Heart left ventricle (tissue), 16 donors: Measurements from ENCODE around the gene LIN7C. TPM values are rescaled to one million over a fixed set of nuclear protein-coding genes. Genes with fewer than 3 reads are reported as not detected.
A peak's percentile ranks its signal among the peaks of the same experiment; 100 is the strongest.

Experiments
- ATAC-seq, 4 donors: fragments of 200-7000 bp; cut with Tn5 transposase; one replicate each; pipeline ENCODE4 v1.9.1; 2020 to 2022; ENCODE audit warnings: moderate library complexity in 4 of 4, mild to moderate bottlenecking in 3 of 4, moderate number of reproducible peaks in 1 of 4
- DNase-seq, 5 donors: peaks; one replicate each; pipeline ENCODE4 v3.0.0-alpha.2; 2020
- H3K27ac ChIP-seq, 12 donors: fragments of 200-600 bp; sonication (generic) in 4 of 12; one replicate each; pipeline versions ENCODE4 v1.5.0 to v1.8.0; 2016 to 2022; ENCODE audit warnings: mild to moderate bottlenecking in 2 of 12
- H3K27me3 ChIP-seq, 9 donors: fragments of 200-600 bp; sonication (generic) in 2 of 9; one replicate each; pipeline versions ENCODE4 v1.5.1 to v1.8.0; 2016 to 2022; ENCODE audit warnings: mild to moderate bottlenecking in 3 of 9
- H3K36me3 ChIP-seq, 9 donors: fragments of 200-600 bp; sonication (generic) in 2 of 9; one replicate each; pipeline versions ENCODE4 v1.5.0 to v1.8.0; 2018 to 2022; ENCODE audit warnings: mild to moderate bottlenecking in 2 of 9
- H3K4me1 ChIP-seq, 12 donors: fragments of 200-600 bp; sonication (generic) in 4 of 12; one replicate each; pipeline versions ENCODE4 v1.5.0 to v1.8.0; 2016 to 2022; ENCODE audit warnings: mild to moderate bottlenecking in 3 of 12
- H3K4me3 ChIP-seq, 12 donors: fragments of 200-600 bp; sonication (generic) in 4 of 12; one replicate each; pipeline versions ENCODE4 v1.5.0 to v1.8.0; 2017 to 2022; ENCODE audit warnings: mild to moderate bottlenecking in 9 of 12, moderate library complexity in 4 of 12
- H3K9me3 ChIP-seq, 12 donors: fragments of 200-600 bp; sonication (generic) in 4 of 12; one replicate each; pipeline versions ENCODE4 v1.5.0 to v1.8.0; 2016 to 2022; ENCODE audit warnings: mild to moderate bottlenecking in 1 of 12
- CTCF ChIP-seq, 12 donors: fragments of 200-600 bp; sonication (generic) in 4 of 12; IDR thresholded peaks; one replicate each; pipeline versions ENCODE4 v1.5.0 to v1.8.0; 2018 to 2022; ENCODE audit warnings: antibody characterized with exemption in 12 of 12, mild to moderate bottlenecking in 5 of 12
- POLR2A ChIP-seq, 2 donors: fragments of 450-650 bp; IDR thresholded peaks; one replicate each; pipeline ENCODE4 v1.6.1; 2017; ENCODE audit warnings: antibody characterized with exemption in 2 of 2, mild to moderate bottlenecking in 2 of 2, moderate library complexity in 2 of 2
- WGBS, 4 donors: extraction: QIAGEN DNeasy Blood & Tissue Kit in 2 of 4; methylation state at CpG; one replicate each; pipeline versions ENCODE4 v1.1.5 to v1.1.7; 2013 to 2018; 5-methylcytosine and 5-hydroxymethylcytosine counted together
- intact Hi-C, 10 donors: fragments of 100-400 bp; cut with DNase I; formaldehyde crosslinking; loops; one replicate each; pipeline versions ENCODE4 v1.11.1 to v1.14.2; 2022
- polyA plus RNA-seq, 2 donors: library from polyadenylated mRNA; stranded (reverse); fragments of 200-250 nt; gene quantifications; one replicate each; pipeline ENCODE4 v1.2.3, GENCODE V29; 2013
- total RNA-seq, 9 donors: library from RNA; depleted of rRNA in 2 of 9; stranded (reverse); fragments of >200 nt in 2 of 9; fragmentation: NEBNext Ultra II Directional in 3 of 9; extraction: Animal tissue kit (Norgen Biotek cat#: 25700) in 3 of 9; gene quantifications; one replicate each; pipeline versions ENCODE4 v1.1.0 to v1.2.4, GENCODE V29; 2016 to 2023
- donor health status: ischemic (EF 13 %, LVEDD 7.1; RV severe dilation, severe dysfunction).
- donor health status: healthy with polysubstance abuse.
- donor health status: DM: no; HTN: yes; CAD: no.
- donor health status: DM: no; HTN: no; CAD: no.
- donor health status: ischemic (EF 25% LVEDD 6.9; RV normal size, moderate dysfunction).
- donor health status: ischemic (EF 25% LVEDD 5.7; RV mildly dilated, moderate dysfunction).
- donor health status: healthy.
- donor health status: DM: yes; HTN: yes; CAD: no.
- donor health status: ischemic (EF 35%, LVEDD 5.7; RV mildly dilated, moderate dysfunction).
- donor health status: nonischemic (EF 11% LVEDD 7.7; RV severe dilation, severe dysfunction).
- donor health status: DM: yes; HTN: yes; CAD: no.
- donor health status: PGD.
- donor health status: ischemic (EF 29% LVEDD 5.4; RV normal size, mild dysfunction).
- donor health status: nonischemic (EF 23%, LVEDD 6.1; RV moderate dilation, normal function).

LIN7C gene
- total and polyA plus RNA-seq, 11 donors = 5.0 to 24.1 (median 16.1) TPM

GRCh38 chr11:27489092-27489491 lies 17.5 kb downstream of the LIN7C start:
- DNase-seq = no peak
- Histone ChIP-seq H3K9me3 (no peaks in the 10 kb centered on the region), H3K4me1 (no peaks in the 10 kb centered on the region), H3K4me3 (no peak overlapping the region), H3K36me3 (peaks cover 0 to 46% (median 28%) of the 10 kb centered on the region in 9 donors), H3K27ac (no peak overlapping the region), H3K27me3 (no peaks in the 10 kb centered on the region)
- WGBS, 4 donors = 75 to 83% (median 80%) methylated on average over 5 of the region's 5 CpGs
- no peak for TF ChIP-seq POLR2A (IDR thresholded peaks at IDR 0.05)
- TF ChIP-seq CTCF (IDR thresholded peaks at IDR 0.05) = no peak
- intact Hi-C loops = loop anchor here in 7 of 10 donors (5.0 to 10.0 kb wide), 8 partner anchors 124 to 1204 kb away; partner anchors contain the start of gene CCDC34 (in 1 of the 7)
- ATAC-seq = no peak

- no peaks in the 10 kb centered on the region for H3K9me3 ChIP-seq
- intact Hi-C loops = loop anchor here in 8 of 10 donors (1.0 to 10.0 kb wide), 11 partner anchors 123 to 1203 kb away; partner anchors contain the start of gene CCDC34 (in 1 of the 8)
- no peaks in the 10 kb centered on the region for H3K4me1 ChIP-seq
- H3K4me3 ChIP-seq = no peak overlapping the region
- peak in 1 of 4 donors; percentile 36 for ATAC-seq
- WGBS, 4 donors = 69 to 78% (median 74%) methylated on average over 6 of the region's 6 CpGs
- TF ChIP-seq CTCF (IDR thresholded peaks at IDR 0.05) (no peak), POLR2A (IDR thresholded peaks at IDR 0.05) (no peak)
- no peak overlapping the region for H3K27ac ChIP-seq
- no peak for DNase-seq
- no peaks in the 10 kb centered on the region for H3K27me3 ChIP-seq
- H3K36me3 ChIP-seq = peaks cover 0 to 32% (median 20%) of the 10 kb centered on the region in 9 donors
Measured at GRCh38 chr11:27487706-27488105, 18.9 kb downstream of the LIN7C start.

- H3K27me3 ChIP-seq = no peaks in the 10 kb centered on the region
- 30 to 61% (median 49%) methylated on average over 4 of the region's 4 CpGs for WGBS, 4 donors
- H3K27ac ChIP-seq = no peak overlapping the region
- peak in 1 of 5 donors; percentile 24 for DNase-seq
- peak; percentile 76 to 97 (median 90) for TF ChIP-seq CTCF (IDR thresholded peaks at IDR 0.05)
- no peak for TF ChIP-seq POLR2A (IDR thresholded peaks at IDR 0.05)
- H3K4me3 ChIP-seq = no peak overlapping the region
- ATAC-seq = peak in 2 of 4 donors; percentile 40 to 50
- peaks cover 0 to 17% (median 6%) of the 10 kb centered on the region in 9 donors for H3K36me3 ChIP-seq
- H3K9me3 ChIP-seq = no peaks in the 10 kb centered on the region
- intact Hi-C loops = loop anchor here in 9 of 10 donors (1.0 to 10.0 kb wide), 11 partner anchors 121 to 1201 kb away; partner anchors contain the start of gene CCDC34 (in 1 of the 9)
- no peaks in the 10 kb centered on the region for H3K4me1 ChIP-seq
Measured at GRCh38 chr11:27485930-27486773, 20.4 kb downstream of the LIN7C start.

GRCh38 chr11:27482793-27483192 lies 23.8 kb downstream of the LIN7C start:
- no peak overlapping the region for H3K27ac ChIP-seq
- intact Hi-C loops = loop anchor here in 7 of 10 donors (10.0 kb wide), 5 partner anchors 118 to 1198 kb away; partner anchors contain the start of gene CCDC34 (in 1 of the 7)
- no peak for ATAC-seq
- H3K4me3 ChIP-seq = no peak overlapping the region
- WGBS, 4 donors = 88 to 97% (median 94%) methylated on average over 2 of the region's 2 CpGs
- no peaks in the 10 kb centered on the region for H3K9me3 ChIP-seq
- no peaks in the 10 kb centered on the region for H3K27me3 ChIP-seq
- no peaks in the 10 kb centered on the region for H3K36me3 ChIP-seq
- TF ChIP-seq CTCF (IDR thresholded peaks at IDR 0.05) = no peak
- TF ChIP-seq POLR2A (IDR thresholded peaks at IDR 0.05) = no peak
- H3K4me1 ChIP-seq = no peaks in the 10 kb centered on the region
- DNase-seq = no peak
